Epidermal melanocyte (primary cell): ENCODE data around the gene SLC25A25.

Source experiments
- DNase-seq: peaks from one replicate; pipeline ENCODE4 v3.0.0; 2011; ENCODE audit warnings: low spot score; ENCODE audit not compliant: insufficient read length

SLC25A25 gene

GRCh38 chr9:128096616-128097536 is 28.8 kb downstream of the SLC25A25 start:
- DNase-seq = no peak

- no peak for DNase-seq
Measured at GRCh38 chr9:128097543-128098296, 29.7 kb downstream of the SLC25A25 start.

- DNase-seq = peak; percentile 74
Measured at GRCh38 chr9:128098297-128099230, 30.5 kb downstream of the SLC25A25 start.

DNA sequence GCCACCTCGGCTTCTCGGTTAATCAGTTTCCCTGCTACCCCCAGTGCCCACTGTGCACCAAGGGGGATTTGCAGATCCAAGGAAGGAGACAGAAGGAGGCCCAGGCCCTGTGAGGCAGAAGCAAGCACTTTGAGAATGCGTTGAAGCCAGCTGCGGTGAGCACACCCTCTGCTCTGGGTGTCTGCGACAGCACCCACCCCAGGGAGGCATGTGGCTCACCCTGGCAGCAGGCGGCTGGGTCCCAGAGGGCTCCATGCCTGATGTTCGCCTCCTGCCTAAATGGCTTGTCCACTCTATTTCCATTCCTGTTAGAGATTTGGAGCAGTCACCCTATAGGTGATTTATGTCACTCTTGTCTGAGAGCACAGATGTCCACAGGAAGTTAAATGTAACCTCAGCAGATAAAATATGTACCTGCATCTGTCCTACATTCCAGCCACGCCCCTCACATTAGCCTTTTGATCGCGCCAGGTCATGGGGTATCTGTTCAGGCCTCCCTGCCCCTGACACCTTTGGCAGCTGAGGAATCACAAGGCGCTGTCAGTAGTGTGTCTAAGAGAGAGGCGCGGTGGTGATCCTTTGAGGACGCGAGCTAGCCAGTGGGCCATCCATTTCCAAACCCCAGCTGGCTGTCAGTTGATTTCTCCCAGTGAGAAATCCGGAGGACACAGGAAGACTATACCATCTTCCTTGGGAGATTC is 31.3 kb downstream of the SLC25A25 start:
- DNase-seq = no peak

DNA sequence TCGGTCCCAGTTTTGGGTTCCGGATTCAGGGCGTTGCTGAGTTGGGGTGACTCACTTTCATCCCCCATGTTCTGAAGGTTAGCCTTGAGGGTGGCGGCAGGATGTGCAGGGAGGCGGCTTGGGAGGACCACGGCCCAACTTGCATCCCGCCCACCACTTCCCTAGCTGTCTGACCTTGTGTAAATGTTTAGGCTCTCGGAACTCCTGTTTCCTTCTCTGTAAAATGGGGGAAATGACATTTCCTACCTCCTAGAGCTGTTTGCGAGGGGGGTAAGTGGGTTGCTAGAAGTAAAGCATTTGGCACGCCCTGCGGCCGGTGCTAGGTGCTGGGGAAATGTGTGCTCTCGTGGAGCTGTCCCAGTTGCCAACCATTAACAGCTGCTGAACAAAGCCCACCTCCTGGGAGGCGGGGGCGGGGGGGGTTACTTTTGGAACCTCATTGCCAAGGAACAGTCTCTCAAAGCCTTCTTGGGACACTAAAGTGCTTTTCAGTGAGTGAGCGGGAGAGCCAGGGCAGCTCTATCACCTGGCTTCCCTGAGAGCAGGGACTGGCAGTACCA is 32.0 kb downstream of the SLC25A25 start:
- DNase-seq = no peak

DNA sequence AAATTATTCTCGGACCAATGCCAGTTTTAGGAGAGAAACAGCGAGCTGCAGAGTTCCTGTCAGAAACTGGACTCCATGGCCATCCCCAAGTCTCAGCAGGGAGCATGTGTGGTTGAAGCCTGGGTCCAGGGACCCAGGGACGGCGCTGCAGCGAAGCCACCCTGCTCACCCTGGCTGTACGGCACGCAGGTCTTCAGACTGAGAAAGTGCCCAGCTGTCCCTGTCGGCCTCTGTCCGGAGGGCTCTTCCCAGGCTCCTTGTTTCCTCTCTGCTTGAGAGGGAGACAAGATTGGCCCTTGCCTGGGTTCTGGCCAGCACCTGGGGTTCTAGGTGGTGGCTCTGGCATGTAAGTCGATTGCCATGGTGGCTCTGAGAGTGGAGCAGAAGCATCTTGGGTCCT is 32.5 kb downstream of the SLC25A25 start:
- no peak for DNase-seq

GRCh38 chr9:128101231-128101661 is 33.2 kb downstream of the SLC25A25 start:
- no peak for DNase-seq

- DNase-seq = no peak
Measured at GRCh38 chr9:128101690-128102089, 33.7 kb downstream of the SLC25A25 start.

GRCh38 chr9:128102196-128102595 is 34.2 kb downstream of the SLC25A25 start:
- DNase-seq = no peak

GRCh38 chr9:128102861-128103588 is 35.0 kb downstream of the SLC25A25 start:
- DNase-seq = no peak

- no peak for DNase-seq
Measured at GRCh38 chr9:128103589-128103962, 35.5 kb downstream of the SLC25A25 start.

DNA sequence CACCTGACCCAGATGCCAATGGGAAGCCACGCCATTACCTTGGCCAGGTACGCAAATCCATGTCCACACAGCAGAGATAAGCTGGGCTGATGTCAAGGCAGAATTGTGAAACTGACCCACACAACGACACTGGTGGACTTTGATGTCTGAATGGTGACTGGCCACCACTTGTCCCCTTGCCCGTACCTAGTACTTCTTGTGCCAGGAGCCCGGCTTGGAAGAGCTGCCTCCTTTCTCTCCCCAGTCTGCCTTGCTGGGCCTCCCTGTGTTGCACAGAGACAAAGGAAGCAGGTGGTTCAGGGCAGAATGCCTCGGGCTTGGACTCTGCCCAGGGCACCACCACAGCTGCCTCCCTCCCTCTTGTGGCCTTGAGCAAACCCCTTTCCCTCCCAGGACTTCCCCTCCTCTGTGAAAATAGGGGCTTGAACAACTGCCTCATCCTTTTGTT is 36.2 kb downstream of the SLC25A25 start:
- no peak for DNase-seq

DNA sequence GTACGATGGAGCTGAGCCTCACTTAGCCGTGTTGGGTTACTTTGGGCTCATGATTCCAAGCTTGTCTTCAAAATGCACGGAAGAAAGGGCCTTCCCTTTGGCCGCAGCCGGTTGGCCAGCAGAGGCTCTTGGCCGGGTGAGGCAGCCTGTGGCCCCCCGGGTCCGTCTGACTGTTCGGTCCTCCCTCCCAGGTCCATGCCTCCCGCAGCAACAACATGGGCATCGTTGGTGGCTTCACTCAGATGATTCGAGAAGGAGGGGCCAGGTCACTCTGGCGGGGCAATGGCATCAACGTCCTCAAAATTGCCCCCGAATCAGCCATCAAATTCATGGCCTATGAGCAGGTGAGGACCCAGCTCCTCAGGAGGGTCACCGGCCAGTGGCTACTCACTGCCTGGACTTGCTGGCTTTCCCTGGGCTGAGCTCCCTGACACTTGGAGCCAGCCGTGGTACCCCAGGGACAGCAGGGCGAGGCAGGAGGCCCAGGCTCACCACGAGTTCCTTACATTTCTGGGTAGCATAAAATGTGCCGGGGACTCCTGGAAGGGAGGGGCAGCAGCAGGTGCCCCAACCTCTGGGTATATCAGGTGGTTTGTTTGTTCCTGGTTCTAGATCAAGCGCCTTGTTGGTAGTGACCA is 37.6 kb downstream of the SLC25A25 start:
- no peak for DNase-seq

DNA sequence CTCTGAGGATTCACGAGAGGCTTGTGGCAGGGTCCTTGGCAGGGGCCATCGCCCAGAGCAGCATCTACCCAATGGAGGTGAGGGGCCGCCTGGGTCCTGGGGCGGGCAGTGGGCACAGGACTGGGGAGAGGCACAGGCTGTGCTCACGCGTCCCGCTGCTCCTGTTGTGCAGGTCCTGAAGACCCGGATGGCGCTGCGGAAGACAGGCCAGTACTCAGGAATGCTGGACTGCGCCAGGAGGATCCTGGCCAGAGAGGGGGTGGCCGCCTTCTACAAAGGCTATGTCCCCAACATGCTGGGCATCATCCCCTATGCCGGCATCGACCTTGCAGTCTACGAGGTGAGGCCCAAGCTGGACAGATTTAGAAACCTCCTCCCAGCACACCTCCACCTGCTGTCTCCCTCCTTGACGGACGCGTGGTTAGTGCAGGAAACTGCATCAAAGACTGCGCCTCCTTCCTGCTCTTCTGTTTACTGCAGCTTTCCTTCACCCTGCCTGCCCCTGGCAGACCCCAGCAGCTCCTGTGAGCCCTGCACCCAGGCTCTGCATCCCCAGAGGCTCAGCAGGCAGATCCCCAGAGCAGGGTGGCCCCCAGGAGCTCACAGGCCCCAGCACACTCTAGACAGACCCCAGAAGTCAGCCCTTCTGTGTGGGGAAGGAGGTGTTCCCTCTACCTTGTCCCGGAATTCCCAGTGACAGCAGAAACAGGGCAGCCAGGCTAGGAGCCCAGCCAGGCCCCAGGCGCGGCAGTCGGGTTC is 38.3 kb downstream of the SLC25A25 start:
- DNase-seq = no peak

GRCh38 chr9:128106940-128107467 is 39.0 kb downstream of the SLC25A25 start:
- DNase-seq = no peak

DNA sequence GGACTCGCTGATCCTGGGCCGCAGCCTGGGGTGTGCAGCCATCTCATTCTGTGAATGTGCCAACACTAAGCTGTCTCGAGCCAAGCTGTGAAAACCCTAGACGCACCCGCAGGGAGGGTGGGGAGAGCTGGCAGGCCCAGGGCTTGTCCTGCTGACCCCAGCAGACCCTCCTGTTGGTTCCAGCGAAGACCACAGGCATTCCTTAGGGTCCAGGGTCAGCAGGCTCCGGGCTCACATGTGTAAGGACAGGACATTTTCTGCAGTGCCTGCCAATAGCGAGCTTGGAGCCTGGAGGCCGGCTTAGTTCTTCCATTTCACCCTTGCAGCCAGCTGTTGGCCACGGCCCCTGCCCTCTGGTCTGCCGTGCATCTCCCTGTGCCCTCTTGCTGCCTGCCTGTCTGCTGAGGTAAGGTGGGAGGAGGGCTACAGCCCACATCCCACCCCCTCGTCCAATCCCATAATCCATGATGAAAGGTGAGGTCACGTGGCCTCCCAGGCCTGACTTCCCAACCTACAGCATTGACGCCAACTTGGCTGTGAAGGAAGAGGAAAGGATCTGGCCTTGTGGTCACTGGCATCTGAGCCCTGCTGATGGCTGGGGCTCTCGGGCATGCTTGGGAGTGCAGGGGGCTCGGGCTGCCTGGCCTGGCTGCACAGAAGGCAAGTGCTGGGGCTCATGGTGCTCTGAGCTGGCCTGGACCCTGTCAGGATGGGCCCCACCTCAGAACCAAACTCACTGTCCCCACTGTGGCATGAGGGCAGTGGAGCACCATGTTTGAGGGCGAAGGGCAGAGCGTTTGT is 39.6 kb downstream of the SLC25A25 start:
- DNase-seq = no peak

DNA sequence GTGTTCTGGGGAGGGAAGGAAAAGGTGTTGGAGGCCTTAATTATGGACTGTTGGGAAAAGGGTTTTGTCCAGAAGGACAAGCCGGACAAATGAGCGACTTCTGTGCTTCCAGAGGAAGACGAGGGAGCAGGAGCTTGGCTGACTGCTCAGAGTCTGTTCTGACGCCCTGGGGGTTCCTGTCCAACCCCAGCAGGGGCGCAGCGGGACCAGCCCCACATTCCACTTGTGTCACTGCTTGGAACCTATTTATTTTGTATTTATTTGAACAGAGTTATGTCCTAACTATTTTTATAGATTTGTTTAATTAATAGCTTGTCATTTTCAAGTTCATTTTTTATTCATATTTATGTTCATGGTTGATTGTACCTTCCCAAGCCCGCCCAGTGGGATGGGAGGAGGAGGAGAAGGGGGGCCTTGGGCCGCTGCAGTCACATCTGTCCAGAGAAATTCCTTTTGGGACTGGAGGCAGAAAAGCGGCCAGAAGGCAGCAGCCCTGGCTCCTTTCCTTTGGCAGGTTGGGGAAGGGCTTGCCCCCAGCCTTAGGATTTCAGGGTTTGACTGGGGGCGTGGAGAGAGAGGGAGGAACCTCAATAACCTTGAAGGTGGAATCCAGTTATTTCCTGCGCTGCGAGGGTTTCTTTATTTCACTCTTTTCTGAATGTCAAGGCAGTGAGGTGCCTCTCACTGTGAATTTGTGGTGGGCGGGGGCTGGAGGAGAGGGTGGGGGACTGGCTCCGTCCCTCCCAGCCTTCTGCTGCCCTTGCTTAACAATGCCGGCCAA is 40.4 kb downstream of the SLC25A25 start:
- no peak for DNase-seq
